Bone marrow (tissue), 2 donors: ENCODE measurements around the gene CYREN.
"Not testable (repeated sequence)": the region's sequence is repeated elsewhere in the genome, so short reads cannot be mapped to it uniquely, and the experiment has no call there.

ENCODE experiments used
- DNase-seq, 2 donors: peaks; one replicate each; lab custom pipeline; 2025; lab: John Stamatoyannopoulos, UW

CYREN gene

GRCh38 chr7:135177028-135177696 is 6.7 kb upstream of the CYREN start:
- no peak for DNase-seq

- no peak for DNase-seq
Observed at GRCh38 chr7:135175931-135176330, 5.4 kb upstream of the CYREN start.

- DNase-seq: no peak
Observed at GRCh38 chr7:135174941-135175340, 4.4 kb upstream of the CYREN start.

- not testable (repeated sequence) for DNase-seq
Observed at GRCh38 chr7:135173916-135174315, 3.4 kb upstream of the CYREN start.

- DNase-seq: not testable (repeated sequence)
Observed at GRCh38 chr7:135171581-135172291, 1.2 kb upstream of the CYREN start.

GRCh38 chr7:135170998-135171481 is 533 bp upstream of the CYREN start:
- not testable (repeated sequence) for DNase-seq

GRCh38 chr7:135169964-135170273 is 588 bp downstream of the CYREN start:
- no peak for DNase-seq

- peak in 1 of 2 donors; percentile 6 for DNase-seq
Observed at GRCh38 chr7:135169141-135169963, 1.2 kb downstream of the CYREN start.

GRCh38 chr7:135168489-135169140 is 1.9 kb downstream of the CYREN start:
- no peak for DNase-seq

- DNase-seq: peak in 1 of 2 donors; percentile 3
Observed at GRCh38 chr7:135168001-135168400, 2.5 kb downstream of the CYREN start.

GRCh38 chr7:135167365-135167917 is 3.1 kb downstream of the CYREN start:
- DNase-seq: no peak

- DNase-seq: peak in 1 of 2 donors; percentile 45
Observed at GRCh38 chr7:135166338-135166990, 4.0 kb downstream of the CYREN start.

- DNase-seq: no peak
Observed at GRCh38 chr7:135165862-135166261, 4.6 kb downstream of the CYREN start.

GRCh38 chr7:135164357-135165061 is 6.0 kb downstream of the CYREN start:
- DNase-seq: no peak

- no peak for DNase-seq
Observed at GRCh38 chr7:135162382-135163001, 8.0 kb downstream of the CYREN start.

- DNase-seq: no peak
Observed at GRCh38 chr7:135161669-135162068, 8.8 kb downstream of the CYREN start.

GRCh38 chr7:135160858-135161653 is 9.5 kb downstream of the CYREN start:
- DNase-seq: peak in 1 of 2 donors; percentile 72

GRCh38 chr7:135160098-135160857 is 10.2 kb downstream of the CYREN start:
- DNase-seq: peak in 1 of 2 donors; percentile 37
